ENCODE measurements around the gene OR1F1. TPM values are rescaled to one million over a fixed set of nuclear protein-coding genes. Genes with fewer than 3 reads are reported as not detected.

OR1F1 gene
- total and polyA plus RNA-seq, 8 donors, result not detected

GRCh38 chr16:3246002-3246401 is 58.0 kb downstream of the OR1F1 start:
- no peaks in the 10 kb centered on the region for H3K36me3 ChIP-seq
- H3K4me3 ChIP-seq, result no peak overlapping the region
- TF ChIP-seq EP300 (IDR thresholded peaks at IDR 0.05) (no peak), CTCF (IDR thresholded peaks at IDR 0.05) (no peak), POLR2AphosphoS5 (IDR thresholded peaks at IDR 0.05) (no peak), POLR2A (IDR thresholded peaks at IDR 0.05) (no peak)
- H3K9me3 ChIP-seq, result no peaks in the 10 kb centered on the region
- H3K4me1 ChIP-seq, result no peaks in the 10 kb centered on the region
- H3K27ac ChIP-seq, result no peak overlapping the region
- intact Hi-C loops (cut with DNase I; ENCODE audit: low total_unique reads), result loop anchor here (10.0 kb wide), 1 partner anchor 49 kb away; no protein-coding TSS in a partner anchor
- no peak for DNase-seq
- WGBS, 5 donors, result 73 to 86% (median 79%) methylated on average over 7 of the region's 7 CpGs
- H3K27me3 ChIP-seq, result peaks cover 0 to 23% (median 0%) of the 10 kb centered on the region in 3 donors

GRCh38 chr16:3246876-3247275 is 58.9 kb downstream of the OR1F1 start:
- peaks cover 0 to 23% (median 0%) of the 10 kb centered on the region in 3 donors for H3K27me3 ChIP-seq
- intact Hi-C loops (cut with DNase I; ENCODE audit: low total_unique reads), result loop anchor here (10.0 kb wide), 1 partner anchor 48 kb away; no protein-coding TSS in a partner anchor
- 76 to 94% (median 81%) methylated on average over 2 to 10 of the region's 10 CpGs for WGBS, 5 donors

GRCh38 chr16:3248596-3248995 is 60.6 kb downstream of the OR1F1 start:
- TF ChIP-seq POLR2AphosphoS5 (IDR thresholded peaks at IDR 0.05) (no peak), POLR2A (IDR thresholded peaks at IDR 0.05) (no peak), EP300 (IDR thresholded peaks at IDR 0.05) (no peak), CTCF (IDR thresholded peaks at IDR 0.05) (no peak)
- Histone ChIP-seq H3K9me3 (no peaks in the 10 kb centered on the region), H3K27ac (no peak overlapping the region), H3K36me3 (no peaks in the 10 kb centered on the region), H3K4me1 (no peaks in the 10 kb centered on the region), H3K27me3 (peaks cover 0 to 29% (median 0%) of the 10 kb centered on the region in 3 donors), H3K4me3 (no peak overlapping the region)
- no peak for DNase-seq
- 69 to 90% (median 81%) methylated on average over 5 of the region's 5 CpGs for WGBS, 5 donors
- intact Hi-C loops (cut with DNase I; ENCODE audit: low total_unique reads), result loop anchor here (10.0 kb wide), 1 partner anchor 46 kb away; no protein-coding TSS in a partner anchor

More at GRCh38 chr16:3246876-3247275, 58.9 kb downstream of the OR1F1 start:
- H3K4me1 ChIP-seq, result no peaks in the 10 kb centered on the region
- H3K36me3 ChIP-seq, result no peaks in the 10 kb centered on the region
- no peak overlapping the region for H3K4me3 ChIP-seq
- H3K27ac ChIP-seq, result no peak overlapping the region
- no peak for DNase-seq
- H3K9me3 ChIP-seq, result no peaks in the 10 kb centered on the region
- TF ChIP-seq EP300 (IDR thresholded peaks at IDR 0.05) (no peak), POLR2AphosphoS5 (IDR thresholded peaks at IDR 0.05) (no peak), POLR2A (IDR thresholded peaks at IDR 0.05) (no peak), CTCF (IDR thresholded peaks at IDR 0.05) (no peak)

- H3K4me3 ChIP-seq, result no peak overlapping the region
- no peaks in the 10 kb centered on the region for H3K36me3 ChIP-seq
- no peak overlapping the region for H3K27ac ChIP-seq
- H3K4me1 ChIP-seq, result no peaks in the 10 kb centered on the region
- WGBS, 5 donors, result 50 to 72% (median 67%) methylated on average over 1 of the region's 1 CpG
- no peak for DNase-seq
- TF ChIP-seq EP300 (IDR thresholded peaks at IDR 0.05) (no peak), CTCF (IDR thresholded peaks at IDR 0.05) (no peak), POLR2AphosphoS5 (IDR thresholded peaks at IDR 0.05) (no peak), POLR2A (IDR thresholded peaks at IDR 0.05) (no peak)
- intact Hi-C loops (cut with DNase I; ENCODE audit: low total_unique reads), result loop anchor here (10.0 kb wide), 1 partner anchor 46 kb away; no protein-coding TSS in a partner anchor
- no peaks in the 10 kb centered on the region for H3K9me3 ChIP-seq
- peaks cover 0 to 25% (median 0%) of the 10 kb centered on the region in 3 donors for H3K27me3 ChIP-seq
Observed at GRCh38 chr16:3249020-3249419, 61.0 kb downstream of the OR1F1 start.

Data from stomach (tissue), 9 donors.